GM19193 (cell line): ENCODE data around the gene IQCB1.

Source experiments
- POLR2A ChIP-seq: IDR thresholded peaks from 4 replicates; pipeline ENCODE4 v1.6.1; 2011; ENCODE audit not compliant: insufficient read depth, insufficient read length; ENCODE audit errors: extremely low read depth

Gene IQCB1

DNA sequence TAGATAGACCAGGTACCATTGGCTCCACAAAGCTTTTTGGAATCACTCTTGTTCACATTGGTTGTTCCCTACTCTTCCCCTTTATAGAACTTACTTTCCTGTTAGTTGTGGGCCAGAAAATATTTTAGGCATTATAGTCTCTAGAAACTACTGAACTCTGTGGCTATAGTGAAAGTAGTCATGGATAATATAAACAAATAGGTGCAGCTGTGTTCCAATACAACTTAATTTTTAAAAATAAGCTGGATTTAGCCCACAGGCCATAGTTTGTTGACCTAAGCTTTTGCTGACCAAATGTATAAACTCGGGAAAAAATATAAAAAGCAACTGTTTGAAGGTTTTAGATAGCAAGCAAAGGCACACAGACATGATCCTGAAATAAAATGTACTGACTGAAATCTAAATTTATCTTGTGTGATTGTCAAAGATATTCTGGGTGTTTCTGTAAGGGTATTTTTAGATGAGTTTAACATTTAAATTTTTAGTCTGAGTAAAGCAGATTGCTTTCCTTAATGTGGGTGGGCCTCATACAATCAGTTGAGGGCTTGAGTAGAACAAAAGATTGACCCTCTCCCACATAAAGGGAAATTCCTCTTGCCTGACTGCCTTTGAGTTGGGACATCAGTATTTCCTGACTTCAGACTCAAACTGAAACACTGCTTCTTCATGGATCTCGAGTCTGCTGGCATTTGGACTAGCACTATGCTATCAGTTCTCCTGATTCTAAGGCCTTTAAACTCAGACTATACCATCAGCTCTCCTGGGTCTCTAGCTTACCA lies 13.2 kb downstream of the IQCB1 start:
- TF ChIP-seq POLR2A, result no peak

DNA sequence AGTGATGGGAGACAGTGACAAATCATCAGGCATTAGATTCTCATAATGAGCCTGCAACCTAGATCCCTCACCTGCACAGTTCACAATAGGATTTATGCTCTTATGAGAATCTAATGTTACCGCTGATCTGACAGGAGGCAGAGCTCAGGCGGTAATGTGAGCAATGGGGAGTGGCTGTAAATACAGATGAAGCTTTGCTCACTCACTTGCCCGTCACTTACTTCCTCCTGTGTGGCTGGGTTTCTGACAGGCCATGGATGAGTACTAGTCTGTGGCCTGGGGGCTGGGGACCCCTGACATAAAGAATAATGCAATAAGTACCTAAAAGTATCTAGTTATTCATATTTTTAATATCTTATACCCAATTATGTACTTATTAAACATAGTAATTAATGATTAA lies 15.6 kb downstream of the IQCB1 start:
- TF ChIP-seq POLR2A, result no peak

DNA sequence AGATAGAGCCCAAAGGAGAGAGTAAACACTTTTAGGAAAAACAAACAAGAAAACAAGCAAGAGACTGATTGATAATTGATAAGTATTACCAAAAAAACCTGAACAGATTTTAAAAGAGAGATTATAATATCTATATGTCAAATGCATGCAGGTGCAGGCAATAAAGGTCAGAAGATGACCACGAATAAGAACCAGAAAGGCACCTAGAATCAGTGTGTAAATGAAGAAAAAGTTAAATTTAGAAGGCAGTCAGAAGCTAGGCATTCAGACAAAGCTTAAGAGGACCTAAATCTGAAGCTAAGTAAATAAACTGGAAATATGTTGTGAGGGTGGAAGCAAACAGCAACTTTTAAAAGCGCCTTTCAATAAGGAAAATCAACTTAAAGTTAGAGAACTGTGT lies 16.3 kb downstream of the IQCB1 start:
- no peak for TF ChIP-seq POLR2A

DNA sequence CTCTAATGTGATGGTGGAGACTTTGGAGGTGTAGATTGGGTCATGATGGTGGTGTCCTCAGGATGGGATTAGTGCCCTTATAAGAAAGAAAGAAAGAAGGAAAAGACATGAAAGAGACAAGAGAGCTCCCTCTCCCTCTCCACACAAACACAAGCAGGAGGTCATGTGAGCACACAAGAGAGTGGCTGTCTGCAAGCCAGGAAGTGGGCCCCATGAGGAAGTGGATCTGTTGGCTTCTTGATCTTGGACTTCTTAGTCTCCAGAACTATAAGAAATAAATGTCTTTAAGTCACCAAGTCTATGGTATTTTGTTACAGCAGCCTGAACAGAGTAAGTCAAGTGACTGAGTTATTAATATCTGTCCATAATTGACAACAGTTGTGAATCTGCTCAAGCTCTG lies 17.1 kb downstream of the IQCB1 start:
- no peak for TF ChIP-seq POLR2A

DNA sequence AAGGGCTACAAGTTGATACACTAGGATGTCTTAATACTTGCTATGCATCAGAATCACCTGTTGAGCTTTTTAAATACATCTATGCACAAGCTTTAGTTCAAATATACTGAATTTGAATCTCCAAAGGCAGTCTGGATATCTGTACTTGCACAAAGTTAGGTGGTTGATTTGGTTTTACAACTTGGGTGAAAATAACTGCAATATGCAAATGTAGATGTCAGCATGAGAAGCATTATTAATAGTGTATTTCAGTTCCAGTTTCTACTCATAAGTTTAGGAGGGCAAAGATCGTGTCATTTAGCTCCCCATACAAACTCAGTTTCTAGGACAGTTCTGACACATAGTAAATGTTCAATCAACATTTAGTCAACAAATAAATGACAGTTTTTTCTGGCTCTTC lies 25.6 kb downstream of the IQCB1 start:
- no peak for TF ChIP-seq POLR2A

DNA sequence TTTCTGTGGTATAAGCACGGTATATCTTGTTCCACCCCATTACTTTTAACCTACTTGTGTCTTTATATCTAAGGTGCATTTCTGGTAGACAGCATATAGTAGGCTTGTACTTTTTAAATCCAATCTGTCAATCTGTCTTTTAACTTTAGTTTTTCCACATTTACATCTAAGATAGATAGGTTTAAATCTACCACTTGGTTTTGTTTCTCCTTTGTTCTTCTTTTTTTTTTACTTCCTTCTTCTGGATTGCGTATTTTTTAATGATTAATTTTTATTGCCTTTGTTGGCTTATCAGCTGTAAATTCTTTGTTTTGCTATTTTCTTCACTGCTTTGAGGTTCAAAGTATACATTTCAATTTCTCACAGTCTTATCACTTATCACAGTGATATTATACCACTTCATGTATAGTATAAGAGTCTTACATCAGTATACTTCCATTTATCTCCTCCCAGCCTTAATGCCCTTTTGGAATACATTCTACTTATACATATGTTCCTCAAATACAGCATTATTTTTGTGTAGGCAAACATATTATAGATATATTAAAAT lies 31.0 kb downstream of the IQCB1 start:
- TF ChIP-seq POLR2A, result no peak

DNA sequence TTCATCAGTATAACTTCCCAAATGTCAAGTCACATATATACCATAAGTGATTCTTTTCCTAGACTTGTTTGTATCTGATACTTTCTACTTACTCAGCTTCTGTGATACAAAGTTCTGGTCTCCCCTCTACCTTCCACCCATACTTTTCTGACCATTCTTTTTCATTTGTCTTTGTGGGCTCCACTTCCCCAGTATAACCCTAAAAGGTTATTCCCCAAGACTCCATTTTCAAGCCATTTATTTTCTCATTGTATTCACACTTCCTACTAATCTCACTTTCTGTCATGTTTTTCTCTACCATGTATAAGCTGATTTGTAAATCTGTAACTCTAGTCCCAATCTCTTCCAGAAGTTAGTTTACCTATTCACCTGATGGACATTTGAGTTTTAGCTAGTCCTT lies 34.0 kb downstream of the IQCB1 start:
- no peak for TF ChIP-seq POLR2A

DNA sequence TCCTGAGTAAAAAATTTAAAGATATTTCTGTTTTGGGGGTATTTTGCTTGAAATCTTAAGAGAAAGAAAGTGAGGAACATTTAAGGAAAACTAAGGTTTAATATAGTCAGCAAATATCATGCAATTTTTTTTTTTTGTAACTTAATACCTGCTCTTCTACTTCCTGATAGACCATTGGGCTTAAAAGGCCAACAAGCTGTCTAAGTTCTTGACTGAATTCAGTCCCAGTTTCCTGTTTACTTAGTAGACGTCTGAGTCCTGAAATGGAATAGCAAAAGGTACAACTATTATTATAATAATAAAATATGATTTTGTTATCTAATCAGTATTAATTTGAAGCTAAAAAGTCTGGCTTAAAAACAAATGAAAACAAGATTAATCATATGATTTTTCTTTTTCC lies 37.9 kb downstream of the IQCB1 start:
- no peak for TF ChIP-seq POLR2A

DNA sequence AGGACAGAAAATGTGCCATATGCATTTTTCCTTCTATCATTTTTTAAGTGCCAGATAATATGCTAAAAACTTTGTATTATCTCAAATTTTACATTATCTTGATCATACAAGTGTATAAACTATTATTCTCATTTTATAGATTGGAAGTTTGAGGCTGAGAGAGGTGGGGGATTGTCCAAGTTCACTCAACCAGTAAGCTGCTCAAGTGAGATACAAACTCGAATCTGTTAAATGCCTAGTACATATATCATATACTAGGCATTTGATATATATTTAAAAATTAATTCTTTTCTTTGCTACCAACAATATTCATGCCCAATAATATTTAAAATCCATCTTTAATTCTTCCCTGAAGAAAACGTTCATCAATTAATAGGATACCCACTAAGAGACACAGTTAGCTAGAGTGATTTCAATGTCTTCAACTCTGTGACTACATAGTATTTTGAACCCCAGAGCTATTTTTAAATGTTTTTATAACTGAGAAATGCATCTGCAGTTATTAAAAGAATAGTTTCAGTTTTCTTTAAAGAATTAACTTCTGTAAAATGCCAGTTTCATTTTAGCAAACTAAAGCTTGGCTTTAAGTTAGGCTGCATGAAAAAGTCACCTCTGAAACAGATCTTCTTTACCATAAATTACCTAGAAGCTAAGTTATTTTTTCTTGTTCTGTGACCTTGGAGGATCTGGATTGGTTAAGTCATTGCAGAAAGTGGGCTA lies 40.4 kb downstream of the IQCB1 start:
- TF ChIP-seq POLR2A, result no peak

DNA sequence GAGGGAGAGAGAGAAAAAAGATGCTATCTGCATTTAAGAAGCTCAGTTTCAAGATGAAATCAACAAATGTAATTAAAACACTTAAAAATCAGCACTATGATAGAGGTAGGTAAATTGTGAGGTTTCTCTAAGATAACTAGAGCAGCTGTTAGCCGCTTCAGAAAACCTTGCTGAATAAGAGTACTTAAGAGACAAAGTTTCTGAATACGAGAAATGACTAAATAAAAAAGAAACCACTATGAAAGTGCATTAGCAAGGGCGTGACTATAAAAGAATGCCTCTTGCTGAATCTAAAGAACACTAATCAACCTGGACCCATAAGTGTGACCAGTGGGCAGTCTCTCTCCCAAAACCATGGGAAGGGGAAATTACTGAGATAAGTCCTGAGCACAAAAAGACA lies 41.8 kb downstream of the IQCB1 start:
- TF ChIP-seq POLR2A, result no peak

DNA sequence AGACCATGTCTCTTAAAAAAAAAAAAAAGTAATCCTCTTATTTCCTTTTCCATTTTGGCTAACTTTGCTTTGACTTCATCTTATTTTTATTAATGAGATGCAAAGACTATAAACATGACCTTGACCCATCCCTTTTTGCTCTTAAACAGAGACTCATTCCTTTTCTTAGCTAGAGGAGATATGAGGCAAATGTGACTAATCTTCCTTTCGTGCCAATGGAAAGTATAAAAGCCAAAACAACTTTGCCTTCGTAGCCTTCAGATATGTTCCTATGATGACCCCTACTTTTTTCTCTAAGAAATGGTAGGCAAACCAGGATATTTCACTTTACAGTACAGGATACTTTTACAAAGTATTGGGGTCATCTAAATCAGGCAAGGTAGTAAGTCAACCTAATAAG lies 48.4 kb downstream of the IQCB1 start:
- no peak for TF ChIP-seq POLR2A

DNA sequence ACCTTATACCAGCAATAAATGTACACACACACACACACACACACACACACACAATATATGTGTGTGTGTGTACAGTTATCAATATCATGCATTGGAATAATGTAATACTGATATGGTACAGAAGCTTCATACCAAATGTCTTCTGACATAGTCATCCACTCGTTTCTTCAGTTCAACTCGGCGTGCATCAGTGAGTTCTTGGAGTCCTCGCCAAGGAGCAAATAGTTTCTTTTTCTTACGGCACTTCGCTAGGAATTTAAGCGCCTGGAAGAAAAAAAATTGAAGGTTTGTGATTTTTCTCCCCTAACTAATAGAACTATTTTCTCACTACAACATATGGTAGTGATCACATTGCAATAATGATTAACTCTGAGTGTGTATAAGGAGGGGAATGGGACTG lies 53.2 kb downstream of the IQCB1 start:
- TF ChIP-seq POLR2A, result no peak

DNA sequence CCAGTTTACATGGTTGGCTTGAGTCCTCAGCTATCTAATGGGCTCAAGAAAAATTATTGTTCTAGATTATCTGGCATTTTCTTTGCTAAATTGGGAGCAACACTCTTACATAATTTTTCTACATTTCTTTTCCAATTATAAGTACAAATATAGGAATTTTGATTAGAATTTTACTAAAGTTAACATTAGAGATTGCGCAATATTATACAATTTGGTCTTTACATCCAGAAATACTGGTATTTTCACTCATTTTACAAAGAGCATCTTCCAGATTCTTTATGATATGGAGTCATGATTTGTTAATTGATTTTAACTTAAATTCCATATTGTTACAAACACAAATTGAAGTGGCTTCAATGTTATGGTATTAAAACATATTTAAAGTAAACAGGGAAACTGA lies 65.6 kb downstream of the IQCB1 start:
- no peak for TF ChIP-seq POLR2A

DNA sequence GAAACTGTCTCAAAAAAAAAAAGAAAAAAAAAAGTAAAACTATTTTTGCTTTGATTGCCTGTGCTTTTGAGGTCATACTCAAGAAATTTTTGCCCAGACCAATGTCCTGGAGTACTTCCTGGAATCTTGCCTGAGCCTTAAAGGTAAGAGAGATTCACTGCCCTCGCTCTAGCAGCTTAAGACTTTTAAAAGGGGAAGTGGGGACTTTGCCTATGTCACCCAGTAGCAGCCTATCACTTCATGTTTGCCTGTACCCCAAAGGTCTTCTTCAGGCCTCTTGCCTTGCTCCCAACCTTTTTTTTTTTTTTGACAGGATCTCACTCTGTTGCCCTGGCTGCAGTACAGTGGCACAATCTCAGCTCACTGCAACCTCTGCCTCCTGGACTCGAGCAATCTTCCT lies 66.4 kb downstream of the IQCB1 start:
- no peak for TF ChIP-seq POLR2A

DNA sequence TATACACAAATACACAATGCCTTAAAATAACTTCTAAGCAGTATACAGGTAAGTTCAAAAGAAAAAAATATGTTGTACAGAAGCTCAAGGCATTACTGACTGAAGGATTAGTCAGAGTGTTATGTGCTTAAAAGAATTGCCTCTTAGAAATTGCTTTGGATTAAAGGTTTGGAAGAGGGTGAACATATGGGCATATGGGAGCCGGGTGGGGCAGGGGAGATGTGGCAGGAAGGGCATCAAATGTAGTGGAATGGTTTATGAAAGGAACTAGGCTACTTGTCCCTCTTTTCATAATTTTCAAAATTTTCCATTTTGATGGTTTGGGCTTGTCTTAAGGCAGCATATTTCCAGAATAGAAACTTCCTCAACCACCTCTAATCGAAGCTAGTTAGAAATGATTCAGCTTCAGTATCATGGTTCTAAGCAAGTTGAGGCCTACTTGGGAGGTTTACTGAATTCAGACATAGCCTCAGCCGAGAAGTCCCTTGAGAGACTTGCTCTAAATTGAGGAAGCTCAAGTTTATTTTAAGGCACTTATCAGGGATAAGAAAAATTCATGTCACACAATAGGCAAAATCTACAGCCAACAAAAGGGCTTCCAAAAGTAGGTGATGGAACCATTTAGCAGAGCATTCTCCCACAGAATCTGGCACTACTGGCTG lies 75.2 kb downstream of the IQCB1 start:
- TF ChIP-seq POLR2A, result no peak
